HepG2 (cell line): ENCODE results near the gene ERBB4. TPM values are rescaled to one million over a fixed set of nuclear protein-coding genes. Genes with fewer than 3 reads are reported as not detected.

Experiments used
- ATAC-seq: fragments of 200-7000 bp; cut with Tn5 transposase; 3 replicates; pipeline ENCODE4 v1.9.1; 2020; ENCODE audit warnings: mild to moderate bottlenecking, moderate library complexity
- BruUV-seq: library from RNA; stranded (reverse); fragments of 400-500 nt; replicated peaks from 2 replicates; lab custom pipeline; 2021; lab: Mats Ljungman, UMichigan
- CTCF ChIA-PET: fragments of 300-600 bp; formaldehyde crosslinking; extraction: SDS; loops from one replicate; lab custom pipeline; 2021; ENCODE audit warnings: low total read pairs, inconsistent platforms, low intra/inter-chr PET ratio; lab: Yijun Ruan, JAX
- POLR2A ChIA-PET: fragments of 350-600 bp; sonication (Branson Sonifier 250); formaldehyde crosslinking; loops from one replicate; lab custom pipeline; 2020; ENCODE audit warnings: antibody characterized with exemption, inconsistent platforms; lab: Yijun Ruan, JAX
- DNase-seq: peaks from one replicate; pipeline ENCODE4 v3.0.0-alpha.2; 2015; ENCODE audit warnings: low spot score
- FAIRE-seq: peaks from 3 replicates; lab custom pipeline; 2011; peaks lifted over from hg19 to GRCh38; lab: Jason Lieb, UNC
- H2AFZ ChIP-seq: one replicate; pipeline ENCODE4 v1.6.1; 2011; ENCODE audit warnings: low read length, inconsistent platforms
- H3K27ac ChIP-seq: fragments of 300-600 bp; 3 replicates; pipeline ENCODE4 v1.8.0; 2011; ENCODE audit warnings: mixed run types, mild to moderate bottlenecking, mixed read lengths, low read length, inconsistent platforms; ENCODE audit not compliant: insufficient read depth; ENCODE audit errors: extremely low read length
- H3K27me3 ChIP-seq, 2 experiments: fragments of 200-600 bp in 1 of 2; 2 replicates in 1 of 2; 3 replicates in 1 of 2; pipeline versions ENCODE4 v1.6.0 to v1.8.0; 2011; ENCODE audit warnings: low read length in 2 of 2, mild to moderate bottlenecking in 2 of 2, moderate library complexity in 2 of 2, inconsistent platforms in 1 of 2; ENCODE audit not compliant: insufficient read depth in 2 of 2, control insufficient read depth in 1 of 2
- H3K36me3 ChIP-seq, 2 experiments: fragments of 200-600 bp in 1 of 2; replicated peaks in 1 of 2; 2 replicates in 1 of 2; 3 replicates in 1 of 2; pipeline versions ENCODE4 v1.5.1 to v1.8.0; 2011; ENCODE audit warnings: low read length in 2 of 2, inconsistent platforms in 1 of 2; ENCODE audit not compliant: insufficient read depth in 2 of 2, control insufficient read depth in 1 of 2
- H3K4me1 ChIP-seq: 2 replicates; pipeline ENCODE4 v1.5.1; 2012; ENCODE audit warnings: low read length, inconsistent platforms; ENCODE audit not compliant: insufficient read depth
- H3K4me2 ChIP-seq: 2 replicates; pipeline ENCODE4 v1.6.0; 2011; ENCODE audit warnings: low read depth, low read length, inconsistent platforms
- H3K4me3 ChIP-seq, 3 experiments: fragments of 200-600 bp in 1 of 3; sonication (generic), shearing (Covaris generic) in 1 of 3; replicated peaks in 1 of 3; 2 replicates each; pipeline ENCODE4 v1.5.1; 2011 to 2016; ENCODE audit warnings: low read length in 3 of 3, inconsistent platforms in 2 of 3, low read depth in 2 of 3, mild to moderate bottlenecking in 2 of 3, control low read depth in 1 of 3, mixed read lengths in 1 of 3; ENCODE audit not compliant: insufficient read depth in 1 of 3
- H3K79me2 ChIP-seq: one replicate; pipeline ENCODE4 v1.6.1; 2011; ENCODE audit warnings: low read length, inconsistent platforms; ENCODE audit not compliant: insufficient read depth
- H3K9ac ChIP-seq: 2 replicates; pipeline ENCODE4 v1.6.0; 2011; ENCODE audit warnings: mild to moderate bottlenecking, low read depth, low read length, inconsistent platforms; ENCODE audit not compliant: insufficient read depth
- H3K9me3 ChIP-seq: 2 replicates; pipeline ENCODE4 v1.5.1; 2012; ENCODE audit warnings: mild to moderate bottlenecking, low read length
- H4K20me1 ChIP-seq: 2 replicates; pipeline ENCODE4 v1.6.0; 2011; ENCODE audit warnings: inconsistent platforms, mild to moderate bottlenecking, low read length, moderate library complexity; ENCODE audit not compliant: insufficient read depth
- ETV6 ChIP-seq: sonication (generic); formaldehyde crosslinking; conservative IDR thresholded peaks from 2 replicates; pipeline ENCODE4 v1.4.0; 2020; ENCODE audit warnings: missing genetic modification reagents
- KDM2A ChIP-seq: sonication (generic); formaldehyde crosslinking; IDR thresholded peaks from 2 replicates; pipeline ENCODE4 v1.4.0; 2020; ENCODE audit warnings: low read depth, missing genetic modification reagents, borderline replicate concordance
- KMT2B ChIP-seq: IDR thresholded peaks from 2 replicates; pipeline ENCODE4 v1.6.1; 2016; ENCODE audit warnings: missing genetic modification reagents, missing compliant biosample characterization
- MAFG ChIP-seq: sonication (generic); formaldehyde crosslinking; IDR thresholded peaks from 2 replicates; pipeline ENCODE4 v1.5.1; 2020; ENCODE audit warnings: mild to moderate bottlenecking, missing genetic modification reagents
- MEIS2 ChIP-seq: sonication (generic); formaldehyde crosslinking; IDR thresholded peaks from 2 replicates; pipeline ENCODE4 v1.9.0; 2021; ENCODE audit warnings: mild to moderate bottlenecking, missing genetic modification reagents
- MZF1 ChIP-seq: sonication (generic); formaldehyde crosslinking; IDR thresholded peaks from 2 replicates; pipeline ENCODE4 v1.8.1; 2023; ENCODE audit warnings: mild to moderate bottlenecking, missing genetic modification reagents, borderline replicate concordance
- PHF8 ChIP-seq: sonication (generic); formaldehyde crosslinking; IDR thresholded peaks from 2 replicates; pipeline ENCODE4 v1.5.0; 2020; ENCODE audit warnings: missing genetic modification reagents
- PRPF4 ChIP-seq: fragments of 200-400 bp; formaldehyde crosslinking; IDR thresholded peaks from 2 replicates; pipeline ENCODE4 v1.6.1; 2016; ENCODE audit warnings: low read length, low read depth; ENCODE audit not compliant: poor library complexity, severe bottlenecking
- RBAK ChIP-seq: sonication (generic); formaldehyde crosslinking; IDR thresholded peaks from 2 replicates; pipeline ENCODE4 v1.5.1; 2020; ENCODE audit warnings: mild to moderate bottlenecking, missing genetic modification reagents
- RORA ChIP-seq: sonication (generic); formaldehyde crosslinking; IDR thresholded peaks from 2 replicates; pipeline ENCODE4 v1.5.0; 2020; ENCODE audit warnings: mild to moderate bottlenecking, missing genetic modification reagents, moderate library complexity
- TAF1 ChIP-seq: sonication (generic); formaldehyde crosslinking; IDR thresholded peaks from 2 replicates; pipeline ENCODE4 v1.4.0; 2020; ENCODE audit warnings: missing genetic modification reagents
- ZBTB21 ChIP-seq: sonication (generic); formaldehyde crosslinking; IDR thresholded peaks from 2 replicates; pipeline ENCODE4 v1.4.0; 2020; ENCODE audit warnings: missing genetic modification reagents
- ZBTB7B ChIP-seq: sonication (generic); formaldehyde crosslinking; IDR thresholded peaks from 2 replicates; pipeline ENCODE4 v1.4.0; 2020; ENCODE audit warnings: missing genetic modification reagents
- ZFP1 ChIP-seq: IDR thresholded peaks from 2 replicates; pipeline ENCODE4 v1.6.1; 2016
- ZNF484 ChIP-seq: sonication (generic); formaldehyde crosslinking; IDR thresholded peaks from 2 replicates; pipeline ENCODE4 v1.5.1; 2020; ENCODE audit warnings: mild to moderate bottlenecking, low read depth, missing genetic modification reagents, borderline replicate concordance
- ZNF660 ChIP-seq: sonication (generic); formaldehyde crosslinking; IDR thresholded peaks from 2 replicates; pipeline ENCODE4 v1.5.1; 2020; ENCODE audit warnings: mild to moderate bottlenecking, low read depth, missing genetic modification reagents, borderline replicate concordance
- ZNF83 ChIP-seq: sonication (generic); formaldehyde crosslinking; IDR thresholded peaks from 2 replicates; pipeline ENCODE4 v1.4.0; 2020; ENCODE audit warnings: missing genetic modification reagents, mild to moderate bottlenecking, borderline replicate concordance
- whole genome bisulfite sequencing: methylation state at CpG from one replicate; pipeline ENCODE4 v1.1.6; 2017; ENCODE audit warnings: low lambda C conversion rate; 5-methylcytosine and 5-hydroxymethylcytosine counted together
- in situ Hi-C: cut with HindIII; loops from 2 replicates; pipeline ENCODE4 v1.10.0; 2017; ENCODE audit warnings: low pct_unique_long_range_greater_than_20kb; ENCODE audit not compliant: extremely low pct_ligation_motif_present
- intact Hi-C: fragments of 100-400 bp; cut with micrococcal nuclease; formaldehyde crosslinking; loops from one replicate; pipeline ENCODE4 v1.10.0; 2022; ENCODE audit not compliant: unreplicated experiment
- polyA plus RNA-seq, 8 experiments: library from polyadenylated mRNA; depleted of rRNA in 3 of 8; stranded (reverse) in 7 of 8; unstranded in 1 of 8; fragments of >200 nt; fragmentation: Illumina TruSeq in 4 of 8; extraction: Trizol in 4 of 8; gene quantifications; 2 replicates each; pipeline versions ENCODE4 v1.2.1 to v1.2.3, GENCODE V29; 2011 to 2016; ENCODE audit warnings: low read depth in 4 of 8, missing spikeins in 1 of 8, mixed read lengths in 1 of 8; ENCODE audit not compliant: insufficient read depth in 1 of 8
- total RNA-seq, 5 experiments: library from RNA; depleted of rRNA; stranded (reverse); fragments of >200 nt; fragmentation: Illumina TruSeq; extraction: Trizol; gene quantifications; 2 replicates each; pipeline ENCODE4 v1.2.3, GENCODE V29; 2016; ENCODE audit warnings: low read depth in 1 of 5
- TF ChIP-seq, protein P1 (sequence below): sonication (generic); formaldehyde crosslinking; IDR thresholded peaks from 2 replicates; pipeline ENCODE4 v1.9.0; 2021; ENCODE audit warnings: missing genetic modification reagents, mild to moderate bottlenecking, borderline replicate concordance
- TF ChIP-seq, protein P2 (sequence below): sonication (generic); formaldehyde crosslinking; IDR thresholded peaks from 2 replicates; pipeline ENCODE4 v1.4.0; 2020; ENCODE audit warnings: missing genetic modification reagents

ERBB4 gene
- total and polyA plus RNA-seq, 2 of the 13 experiments (the other 11 are each of a cell fraction or from before 2014, with no cell fraction given): not detected

DNA sequence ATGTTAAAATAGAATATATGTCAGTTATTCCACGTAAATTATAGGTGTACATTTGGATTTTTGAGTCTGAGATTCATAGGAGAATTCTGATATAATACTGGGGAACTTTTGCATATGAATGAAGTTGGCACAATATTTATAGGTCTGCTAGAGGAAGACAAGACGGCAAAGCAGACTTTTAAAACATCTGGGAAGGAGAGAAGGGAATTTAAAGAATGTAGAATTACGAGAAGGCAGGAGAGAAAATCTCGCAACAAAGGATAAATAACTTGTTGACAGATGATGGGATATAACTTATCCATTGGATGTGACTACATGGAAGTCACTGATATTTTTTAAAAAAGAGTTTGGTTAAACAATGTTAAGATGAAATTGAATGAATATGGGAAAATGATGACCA lies 615.6 kb downstream of the ERBB4 start:
- WGBS: 3% methylated on average over 4 of the region's 4 CpGs
- no peak for DNase-seq
- Histone ChIP-seq H3K4me2 (no peak overlapping the region), H3K36me3 (no peaks in the 10 kb centered on the region), H3K79me2 (no peaks in the 10 kb centered on the region), H3K4me1 (no peaks in the 10 kb centered on the region), H3K27me3 (no peaks in the 10 kb centered on the region), H3K9ac (no peak overlapping the region), H4K20me1 (no peaks in the 10 kb centered on the region), H2AFZ (no peak overlapping the region), H3K9me3 (no peaks in the 10 kb centered on the region), H3K27ac (no peak overlapping the region), H3K4me3 (no peak overlapping the region)
- no TSS peak for BruUV-seq
- POLR2A ChIA-PET: no interaction called here
- TF ChIP-seq ZFP1 (CRISPR knock-in tag) (no peak), ZNF484 (CRISPR knock-in tag) (no peak), RORA (CRISPR knock-in tag) (no peak), PHF8 (CRISPR knock-in tag) (no peak), ZNF83 (CRISPR knock-in tag) (no peak), MAFG (CRISPR knock-in tag) (no peak), PRPF4 (no peak), TAF1 (CRISPR knock-in tag) (no peak), ZBTB21 (CRISPR knock-in tag) (no peak), ZBTB7B (CRISPR knock-in tag) (no peak), ETV6 (CRISPR knock-in tag) (no peak), KMT2B (CRISPR knock-in tag) (no peak), KDM2A (CRISPR knock-in tag) (no peak), MEIS2 (CRISPR knock-in tag) (no peak), MZF1 (CRISPR knock-in tag) (no peak), RBAK (no peak), ZNF660 (CRISPR knock-in tag) (no peak)
- TF ChIP-seq, protein P1, sequence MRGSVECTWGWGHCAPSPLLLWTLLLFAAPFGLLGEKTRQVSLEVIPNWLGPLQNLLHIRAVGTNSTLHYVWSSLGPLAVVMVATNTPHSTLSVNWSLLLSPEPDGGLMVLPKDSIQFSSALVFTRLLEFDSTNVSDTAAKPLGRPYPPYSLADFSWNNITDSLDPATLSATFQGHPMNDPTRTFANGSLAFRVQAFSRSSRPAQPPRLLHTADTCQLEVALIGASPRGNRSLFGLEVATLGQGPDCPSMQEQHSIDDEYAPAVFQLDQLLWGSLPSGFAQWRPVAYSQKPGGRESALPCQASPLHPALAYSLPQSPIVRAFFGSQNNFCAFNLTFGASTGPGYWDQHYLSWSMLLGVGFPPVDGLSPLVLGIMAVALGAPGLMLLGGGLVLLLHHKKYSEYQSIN (CRISPR knock-in tag): no peak
- TF ChIP-seq, protein P2, sequence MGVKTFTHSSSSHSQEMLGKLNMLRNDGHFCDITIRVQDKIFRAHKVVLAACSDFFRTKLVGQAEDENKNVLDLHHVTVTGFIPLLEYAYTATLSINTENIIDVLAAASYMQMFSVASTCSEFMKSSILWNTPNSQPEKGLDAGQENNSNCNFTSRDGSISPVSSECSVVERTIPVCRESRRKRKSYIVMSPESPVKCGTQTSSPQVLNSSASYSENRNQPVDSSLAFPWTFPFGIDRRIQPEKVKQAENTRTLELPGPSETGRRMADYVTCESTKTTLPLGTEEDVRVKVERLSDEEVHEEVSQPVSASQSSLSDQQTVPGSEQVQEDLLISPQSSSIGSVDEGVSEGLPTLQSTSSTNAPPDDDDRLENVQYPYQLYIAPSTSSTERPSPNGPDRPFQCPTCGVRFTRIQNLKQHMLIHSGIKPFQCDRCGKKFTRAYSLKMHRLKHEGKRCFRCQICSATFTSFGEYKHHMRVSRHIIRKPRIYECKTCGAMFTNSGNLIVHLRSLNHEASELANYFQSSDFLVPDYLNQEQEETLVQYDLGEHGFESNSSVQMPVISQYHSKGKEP (CRISPR knock-in tag): no peak
- intact Hi-C loops (no loop called here), in situ Hi-C loops (no loop called here)
- CTCF ChIA-PET: no interaction called here
- ATAC-seq: no peak
- FAIRE-seq: no peak
